Measurements from ENCODE around the gene ZNF716. TPM values are rescaled to one million over a fixed set of nuclear protein-coding genes. Genes with fewer than 3 reads are reported as not detected.

Gene ZNF716
- total RNA-seq, 1 donor from 2014 or later: not detected

- no peak for TF ChIP-seq CTCF (conservative IDR thresholded peaks at IDR 0.05)
- Mint-ChIP-seq H3K36me3 (ENCODE audit: low read depth) (peaks cover 4% of the 10 kb centered on the region), H3K4me1 (no peaks in the 10 kb centered on the region), H3K4me3 (no peak overlapping the region), H3K9me3 (peaks cover 10% of the 10 kb centered on the region), H3K27ac (ENCODE audit: unreplicated experiment) (no peak overlapping the region), H3K27me3 (ENCODE audit: low read depth) (no peaks in the 10 kb centered on the region)
- DNase-seq (ENCODE audit: low read depth, low spot score): no peak
Measured at GRCh38 chr7:57426629-57427003, 23.4 kb upstream of the ZNF716 start.

GRCh38 chr7:57427146-57427545 is 22.8 kb upstream of the ZNF716 start:
- Mint-ChIP-seq H3K36me3 (ENCODE audit: low read depth) (peaks cover 4% of the 10 kb centered on the region), H3K27ac (ENCODE audit: unreplicated experiment) (no peak overlapping the region), H3K27me3 (ENCODE audit: low read depth) (no peaks in the 10 kb centered on the region), H3K9me3 (peaks cover 12% of the 10 kb centered on the region), H3K4me3 (no peak overlapping the region), H3K4me1 (no peaks in the 10 kb centered on the region)
- no peak for TF ChIP-seq CTCF (conservative IDR thresholded peaks at IDR 0.05)
- no peak for DNase-seq (ENCODE audit: low read depth, low spot score)

- TF ChIP-seq CTCF (conservative IDR thresholded peaks at IDR 0.05): no peak
- Mint-ChIP-seq H3K27me3 (ENCODE audit: low read depth) (no peaks in the 10 kb centered on the region), H3K36me3 (ENCODE audit: low read depth) (peaks cover 4% of the 10 kb centered on the region), H3K4me1 (no peaks in the 10 kb centered on the region), H3K4me3 (no peak overlapping the region), H3K27ac (ENCODE audit: unreplicated experiment) (no peak overlapping the region), H3K9me3 (peaks cover 14% of the 10 kb centered on the region)
- no peak for DNase-seq (ENCODE audit: low read depth, low spot score)
Measured at GRCh38 chr7:57427594-57427993, 22.4 kb upstream of the ZNF716 start.

- peaks cover 8% of the 10 kb centered on the region for H3K36me3 Mint-ChIP-seq (ENCODE audit: low read depth)
- TF ChIP-seq CTCF (conservative IDR thresholded peaks at IDR 0.05): no peak
- no peak for DNase-seq (ENCODE audit: low read depth, low spot score)
- no peaks in the 10 kb centered on the region for H3K4me1 Mint-ChIP-seq
- H3K27me3 Mint-ChIP-seq (ENCODE audit: low read depth): no peaks in the 10 kb centered on the region
- no peak overlapping the region for H3K4me3 Mint-ChIP-seq
- peaks cover 19% of the 10 kb centered on the region for H3K9me3 Mint-ChIP-seq
- H3K27ac Mint-ChIP-seq (ENCODE audit: unreplicated experiment): no peak overlapping the region
Measured at GRCh38 chr7:57432583-57432982, 17.4 kb upstream of the ZNF716 start.

GRCh38 chr7:57437581-57437980 is 12.4 kb upstream of the ZNF716 start:
- H3K27me3 Mint-ChIP-seq (ENCODE audit: low read depth): no peaks in the 10 kb centered on the region
- H3K4me3 Mint-ChIP-seq: no peak overlapping the region

More at GRCh38 chr7:57437581-57437980, 12.4 kb upstream of the ZNF716 start:
- H3K9me3 Mint-ChIP-seq: peaks cover 9% of the 10 kb centered on the region
- H3K4me1 Mint-ChIP-seq: no peaks in the 10 kb centered on the region
- H3K27ac Mint-ChIP-seq (ENCODE audit: unreplicated experiment): no peak overlapping the region
- peaks cover 4% of the 10 kb centered on the region for H3K36me3 Mint-ChIP-seq (ENCODE audit: low read depth)
- no peak for DNase-seq (ENCODE audit: low read depth, low spot score)
- TF ChIP-seq CTCF (conservative IDR thresholded peaks at IDR 0.05): no peak

All from neural crest cell (in vitro differentiated cells).